ENCODE data around the gene MTAP.
A peak's percentile ranks its signal among the peaks of the same experiment; 100 is the strongest.

Gene MTAP

GRCh38 chr9:21974722-21975409 lies 172.4 kb downstream of the MTAP start:
- H3K4me3 ChIP-seq (replicated peaks; ENCODE audit: low read depth, low read length), result peak overlapping the region; percentile 62
- no peak for TF ChIP-seq CTCF (IDR thresholded peaks at IDR 0.05; ENCODE audit: low read length, missing control alignments)
- peak; percentile 67 for DNase-seq (ENCODE audit: low read depth)

GRCh38 chr9:21976334-21976875 lies 174.0 kb downstream of the MTAP start:
- H3K4me3 ChIP-seq (replicated peaks; ENCODE audit: low read depth, low read length), result no peak overlapping the region
- no peak for DNase-seq (ENCODE audit: low read depth)
- no peak for TF ChIP-seq CTCF (IDR thresholded peaks at IDR 0.05; ENCODE audit: low read length, missing control alignments)

GRCh38 chr9:21982391-21982790 lies 180.0 kb downstream of the MTAP start:
- no peak for DNase-seq (ENCODE audit: low read depth)
- no peak overlapping the region for H3K4me3 ChIP-seq (replicated peaks; ENCODE audit: low read depth, low read length)
- TF ChIP-seq CTCF (IDR thresholded peaks at IDR 0.05; ENCODE audit: low read length, missing control alignments), result no peak

- DNase-seq (ENCODE audit: low read depth), result no peak
- no peak overlapping the region for H3K4me3 ChIP-seq (replicated peaks; ENCODE audit: low read depth, low read length)
- TF ChIP-seq CTCF (IDR thresholded peaks at IDR 0.05; ENCODE audit: low read length, missing control alignments), result no peak
Measured at GRCh38 chr9:21982861-21983560, 180.6 kb downstream of the MTAP start.

GRCh38 chr9:21983561-21983935 lies 181.1 kb downstream of the MTAP start:
- DNase-seq (ENCODE audit: low read depth), result no peak
- H3K4me3 ChIP-seq (replicated peaks; ENCODE audit: low read depth, low read length), result no peak overlapping the region
- no peak for TF ChIP-seq CTCF (IDR thresholded peaks at IDR 0.05; ENCODE audit: low read length, missing control alignments)

GRCh38 chr9:21984101-21984500 lies 181.7 kb downstream of the MTAP start:
- no peak for DNase-seq (ENCODE audit: low read depth)
- no peak overlapping the region for H3K4me3 ChIP-seq (replicated peaks; ENCODE audit: low read depth, low read length)
- TF ChIP-seq CTCF (IDR thresholded peaks at IDR 0.05; ENCODE audit: low read length, missing control alignments), result no peak

All from fibroblast of pulmonary artery (primary cell).